ENCODE results near the gene PNMA8A. TPM values are rescaled to one million over a fixed set of nuclear protein-coding genes. Genes with fewer than 3 reads are reported as not detected.

Gene PNMA8A
- total and polyA plus RNA-seq, 2 donors (not counting 1 experiment from before 2014, with no cell fraction given), result 0.45 to 8.9 TPM

DNA sequence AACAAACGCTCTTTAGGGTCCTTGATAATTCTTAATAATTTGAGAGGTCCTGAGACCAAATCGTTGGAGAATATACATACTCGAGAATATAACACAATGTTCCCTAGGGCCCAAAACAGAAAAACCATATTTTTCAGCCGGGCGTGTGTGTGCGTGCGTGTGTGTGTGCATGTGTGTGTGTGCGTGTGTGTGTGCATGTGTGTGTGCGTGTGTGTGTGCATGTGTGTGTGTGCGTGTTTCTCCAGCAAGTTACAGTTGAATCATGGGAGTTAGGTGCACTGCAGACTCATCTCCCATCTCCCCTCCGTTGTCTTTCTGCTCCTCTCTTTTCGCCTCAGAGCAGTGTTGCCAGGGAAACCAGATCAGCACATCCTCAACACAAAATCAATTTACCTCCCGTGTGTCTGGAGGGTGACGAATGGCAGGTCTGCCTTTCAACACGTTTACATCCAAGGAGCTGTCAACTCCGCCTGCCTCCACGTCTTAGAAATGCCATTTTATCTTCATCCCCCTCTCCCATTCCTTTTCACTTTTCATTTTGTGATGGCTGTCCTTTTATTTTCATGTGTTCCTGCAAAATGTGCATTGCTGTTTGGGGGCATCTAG lies 32.6 kb upstream of the PNMA8A start:
- Histone ChIP-seq H3K9me3 (ENCODE audit: control insufficient read depth, insufficient read depth, low read depth, low read length) (no peaks in the 10 kb centered on the region), H4K20me1 (ENCODE audit: control insufficient read depth, extremely low read depth, insufficient read depth, low read length) (no peaks in the 10 kb centered on the region), H3K9ac (ENCODE audit: insufficient read depth, low read length) (no peak overlapping the region), H3K4me2 (ENCODE audit: extremely low read depth, insufficient read depth, low read length) (no peak overlapping the region), H3K27me3 (ENCODE audit: control insufficient read depth, insufficient read depth, low read length) (no peaks in the 10 kb centered on the region), H3K27ac (ENCODE audit: insufficient read depth, low read length) (no peak overlapping the region), H2AFZ (ENCODE audit: low read length) (no peak overlapping the region), H3K36me3 (ENCODE audit: control insufficient read depth, insufficient read depth, low read length) (no peaks in the 10 kb centered on the region), H3K4me3 (replicated peaks in 1 of 4; ENCODE audit: control extremely low read depth in 1 of 4, insufficient read depth in 1 of 4, low read depth in 3 of 4, low read length in 4 of 4) (no peak overlapping the region), H3K4me1 (ENCODE audit: control insufficient read depth, extremely low read depth, insufficient read depth, low read length) (no peaks in the 10 kb centered on the region), H3K79me2 (ENCODE audit: control insufficient read depth, insufficient read depth, low read length) (no peaks in the 10 kb centered on the region)
- no peak for DNase-seq (ENCODE audit: low read depth in 2 of 2)
- TF ChIP-seq, protein P1, sequence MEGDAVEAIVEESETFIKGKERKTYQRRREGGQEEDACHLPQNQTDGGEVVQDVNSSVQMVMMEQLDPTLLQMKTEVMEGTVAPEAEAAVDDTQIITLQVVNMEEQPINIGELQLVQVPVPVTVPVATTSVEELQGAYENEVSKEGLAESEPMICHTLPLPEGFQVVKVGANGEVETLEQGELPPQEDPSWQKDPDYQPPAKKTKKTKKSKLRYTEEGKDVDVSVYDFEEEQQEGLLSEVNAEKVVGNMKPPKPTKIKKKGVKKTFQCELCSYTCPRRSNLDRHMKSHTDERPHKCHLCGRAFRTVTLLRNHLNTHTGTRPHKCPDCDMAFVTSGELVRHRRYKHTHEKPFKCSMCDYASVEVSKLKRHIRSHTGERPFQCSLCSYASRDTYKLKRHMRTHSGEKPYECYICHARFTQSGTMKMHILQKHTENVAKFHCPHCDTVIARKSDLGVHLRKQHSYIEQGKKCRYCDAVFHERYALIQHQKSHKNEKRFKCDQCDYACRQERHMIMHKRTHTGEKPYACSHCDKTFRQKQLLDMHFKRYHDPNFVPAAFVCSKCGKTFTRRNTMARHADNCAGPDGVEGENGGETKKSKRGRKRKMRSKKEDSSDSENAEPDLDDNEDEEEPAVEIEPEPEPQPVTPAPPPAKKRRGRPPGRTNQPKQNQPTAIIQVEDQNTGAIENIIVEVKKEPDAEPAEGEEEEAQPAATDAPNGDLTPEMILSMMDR (conservative IDR thresholded peaks at IDR 0.05 in 1 of 2, IDR thresholded peaks at IDR 0.05 in 1 of 2; ENCODE audit: low read depth in 1 of 2, low read length in 2 of 2), result no peak
- TF ChIP-seq EZH2 (IDR thresholded peaks at IDR 0.05; ENCODE audit: low read length, missing control alignments), result no peak

DNA sequence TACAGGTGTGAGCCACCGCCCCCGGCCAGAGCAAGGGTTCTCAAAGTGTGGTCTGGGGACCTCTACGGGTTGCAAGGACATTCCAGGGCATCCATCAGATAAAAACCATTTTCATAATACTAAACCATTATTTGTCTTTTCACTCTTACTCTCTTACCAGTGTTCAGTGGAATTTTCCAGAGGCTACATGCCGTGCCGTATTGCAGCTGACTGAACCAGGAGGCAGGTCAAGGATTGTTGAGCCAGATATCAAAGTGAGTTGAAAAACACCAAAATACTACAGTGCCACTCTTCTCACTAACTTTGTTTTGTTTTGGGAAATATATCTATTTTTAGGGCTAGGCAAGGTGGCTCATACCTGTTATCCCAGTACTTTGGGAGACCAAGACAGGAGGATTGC lies 31.5 kb upstream of the PNMA8A start:
- Histone ChIP-seq H3K27me3 (ENCODE audit: control insufficient read depth, insufficient read depth, low read length) (no peaks in the 10 kb centered on the region), H3K79me2 (ENCODE audit: control insufficient read depth, insufficient read depth, low read length) (no peaks in the 10 kb centered on the region), H2AFZ (ENCODE audit: low read length) (no peak overlapping the region), H3K27ac (ENCODE audit: insufficient read depth, low read length) (no peak overlapping the region), H3K9me3 (ENCODE audit: control insufficient read depth, insufficient read depth, low read depth, low read length) (no peaks in the 10 kb centered on the region), H3K4me2 (ENCODE audit: extremely low read depth, insufficient read depth, low read length) (no peak overlapping the region), H3K36me3 (ENCODE audit: control insufficient read depth, insufficient read depth, low read length) (no peaks in the 10 kb centered on the region), H3K4me1 (ENCODE audit: control insufficient read depth, extremely low read depth, insufficient read depth, low read length) (no peaks in the 10 kb centered on the region), H3K4me3 (replicated peaks in 1 of 4; ENCODE audit: control extremely low read depth in 1 of 4, insufficient read depth in 1 of 4, low read depth in 3 of 4, low read length in 4 of 4) (no peak overlapping the region), H4K20me1 (ENCODE audit: control insufficient read depth, extremely low read depth, insufficient read depth, low read length) (no peaks in the 10 kb centered on the region), H3K9ac (ENCODE audit: insufficient read depth, low read length) (no peak overlapping the region)
- TF ChIP-seq, protein P1 (conservative IDR thresholded peaks at IDR 0.05 in 1 of 2, IDR thresholded peaks at IDR 0.05 in 1 of 2; ENCODE audit: low read depth in 1 of 2, low read length in 2 of 2), result no peak
- DNase-seq (ENCODE audit: low read depth in 2 of 2), result no peak

DNA sequence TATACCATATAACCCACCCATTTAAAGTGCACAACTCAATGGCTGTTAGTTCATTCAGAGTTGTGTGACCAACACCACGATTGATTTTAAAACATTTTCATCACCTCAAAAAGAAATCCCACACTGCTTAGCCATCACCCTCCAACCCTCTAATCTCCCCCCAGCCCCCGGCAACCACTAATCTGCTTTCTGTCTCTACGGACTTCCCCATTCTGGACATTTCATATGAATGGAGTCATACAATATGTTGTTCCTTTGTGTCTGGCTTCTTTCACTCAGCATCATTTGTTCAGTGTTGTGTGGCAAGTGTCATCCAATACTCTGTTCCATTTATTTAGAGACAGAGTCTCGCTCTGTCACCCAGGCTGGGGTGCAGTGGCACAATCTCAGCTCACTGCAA lies 28.3 kb upstream of the PNMA8A start:
- H3K27ac ChIP-seq (ENCODE audit: insufficient read depth, low read length), result no peak overlapping the region
- H3K4me2 ChIP-seq (ENCODE audit: extremely low read depth, insufficient read depth, low read length), result no peak overlapping the region
- no peaks in the 10 kb centered on the region for H3K27me3 ChIP-seq (ENCODE audit: control insufficient read depth, insufficient read depth, low read length)
- no peak overlapping the region for H2AFZ ChIP-seq (ENCODE audit: low read length)
- H3K4me1 ChIP-seq (ENCODE audit: control insufficient read depth, extremely low read depth, insufficient read depth, low read length), result no peaks in the 10 kb centered on the region
- no peaks in the 10 kb centered on the region for H3K36me3 ChIP-seq (ENCODE audit: control insufficient read depth, insufficient read depth, low read length)
- no peak overlapping the region for H3K9ac ChIP-seq (ENCODE audit: insufficient read depth, low read length)
- no peak overlapping the region for H3K4me3 ChIP-seq (replicated peaks in 1 of 4; ENCODE audit: control extremely low read depth in 1 of 4, insufficient read depth in 1 of 4, low read depth in 3 of 4, low read length in 4 of 4)
- H3K79me2 ChIP-seq (ENCODE audit: control insufficient read depth, insufficient read depth, low read length), result no peaks in the 10 kb centered on the region
- H4K20me1 ChIP-seq (ENCODE audit: control insufficient read depth, extremely low read depth, insufficient read depth, low read length), result no peaks in the 10 kb centered on the region
- TF ChIP-seq, protein P1 (conservative IDR thresholded peaks at IDR 0.05 in 1 of 2, IDR thresholded peaks at IDR 0.05 in 1 of 2; ENCODE audit: low read depth in 1 of 2, low read length in 2 of 2), result no peak
- TF ChIP-seq EZH2 (IDR thresholded peaks at IDR 0.05; ENCODE audit: low read length, missing control alignments), result no peak
- no peak for DNase-seq (ENCODE audit: low read depth in 2 of 2)
- H3K9me3 ChIP-seq (ENCODE audit: control insufficient read depth, insufficient read depth, low read depth, low read length), result no peaks in the 10 kb centered on the region

Data from fibroblast of lung (primary cell).